Bronchial epithelial cell (primary cell): Measurements from ENCODE around the gene SDC4. TPM values are rescaled to one million over a fixed set of nuclear protein-coding genes. Genes with fewer than 3 reads are reported as not detected.

Experiments used
- DNase-seq: peaks from one replicate; pipeline ENCODE4 v3.0.0-alpha.2; 2010; ENCODE audit warnings: low read depth
- FAIRE-seq: peaks from 2 replicates; lab custom pipeline; 2011; peaks lifted over from hg19 to GRCh38; lab: Jason Lieb, UNC
- H3K27me3 ChIP-seq: 2 replicates; pipeline ENCODE4 v1.5.1; 2011; ENCODE audit warnings: low read length; ENCODE audit not compliant: control insufficient read depth, insufficient read depth
- H3K36me3 ChIP-seq: 2 replicates; pipeline ENCODE4 v1.5.1; 2011; ENCODE audit warnings: low read length; ENCODE audit not compliant: control insufficient read depth, insufficient read depth
- H3K4me3 ChIP-seq: 2 replicates; pipeline ENCODE4 v1.5.1; 2011; ENCODE audit warnings: mild to moderate bottlenecking, low read depth, low read length, control low read depth
- total RNA-seq: library from RNA; depleted of rRNA; stranded (reverse); fragments of >200 nt; gene quantifications from 2 replicates; pipeline ENCODE4 v1.2.1, GENCODE V29; 2014
- TF ChIP-seq, protein P1 (sequence below): IDR thresholded peaks from 2 replicates; pipeline ENCODE4 v1.5.1; 2011; ENCODE audit warnings: mild to moderate bottlenecking, moderate library complexity, low read length, control low read depth, inconsistent platforms; ENCODE audit not compliant: insufficient read depth, severe bottlenecking

Gene SDC4
- total RNA-seq, 1 donor from 2014 or later = 272 TPM

DNA sequence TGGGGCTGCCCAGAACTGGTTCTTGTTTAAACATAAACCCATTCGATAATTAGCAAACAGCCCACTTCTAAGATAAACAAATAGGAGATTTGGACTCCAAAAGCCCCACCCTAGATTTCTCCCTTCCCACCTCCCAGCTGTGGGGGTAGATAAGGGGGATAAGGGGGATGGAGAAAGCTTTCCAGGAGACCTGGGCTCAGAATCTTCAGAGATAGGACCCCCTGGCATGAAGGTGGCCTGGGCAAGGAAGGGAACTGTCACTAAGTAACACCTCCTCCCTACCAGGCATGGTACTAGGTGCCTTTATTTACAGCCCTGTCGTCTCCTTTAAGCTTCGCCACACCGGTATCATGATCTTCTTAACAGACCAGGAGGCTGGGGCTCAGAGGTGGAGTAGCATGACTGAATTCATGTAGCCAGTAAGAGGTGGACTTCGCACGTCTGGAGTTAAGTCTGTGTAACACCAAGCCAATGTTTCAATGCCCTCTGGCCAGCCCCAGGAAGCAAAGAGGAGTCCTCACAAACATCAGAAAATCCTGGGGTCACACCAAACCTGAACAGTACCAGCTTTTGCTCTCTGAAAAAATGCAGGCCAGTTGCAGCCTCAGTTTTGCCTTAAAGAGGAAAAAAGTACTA lies 4.6 kb downstream of the SDC4 start:
- Histone ChIP-seq H3K4me3 (peak overlapping the region; percentile 13), H3K27me3 (no peaks in the 10 kb centered on the region), H3K36me3 (peaks cover 9% of the 10 kb centered on the region)
- TF ChIP-seq, protein P1, sequence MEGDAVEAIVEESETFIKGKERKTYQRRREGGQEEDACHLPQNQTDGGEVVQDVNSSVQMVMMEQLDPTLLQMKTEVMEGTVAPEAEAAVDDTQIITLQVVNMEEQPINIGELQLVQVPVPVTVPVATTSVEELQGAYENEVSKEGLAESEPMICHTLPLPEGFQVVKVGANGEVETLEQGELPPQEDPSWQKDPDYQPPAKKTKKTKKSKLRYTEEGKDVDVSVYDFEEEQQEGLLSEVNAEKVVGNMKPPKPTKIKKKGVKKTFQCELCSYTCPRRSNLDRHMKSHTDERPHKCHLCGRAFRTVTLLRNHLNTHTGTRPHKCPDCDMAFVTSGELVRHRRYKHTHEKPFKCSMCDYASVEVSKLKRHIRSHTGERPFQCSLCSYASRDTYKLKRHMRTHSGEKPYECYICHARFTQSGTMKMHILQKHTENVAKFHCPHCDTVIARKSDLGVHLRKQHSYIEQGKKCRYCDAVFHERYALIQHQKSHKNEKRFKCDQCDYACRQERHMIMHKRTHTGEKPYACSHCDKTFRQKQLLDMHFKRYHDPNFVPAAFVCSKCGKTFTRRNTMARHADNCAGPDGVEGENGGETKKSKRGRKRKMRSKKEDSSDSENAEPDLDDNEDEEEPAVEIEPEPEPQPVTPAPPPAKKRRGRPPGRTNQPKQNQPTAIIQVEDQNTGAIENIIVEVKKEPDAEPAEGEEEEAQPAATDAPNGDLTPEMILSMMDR = no peak
- FAIRE-seq = no peak
- DNase-seq = no peak

DNA sequence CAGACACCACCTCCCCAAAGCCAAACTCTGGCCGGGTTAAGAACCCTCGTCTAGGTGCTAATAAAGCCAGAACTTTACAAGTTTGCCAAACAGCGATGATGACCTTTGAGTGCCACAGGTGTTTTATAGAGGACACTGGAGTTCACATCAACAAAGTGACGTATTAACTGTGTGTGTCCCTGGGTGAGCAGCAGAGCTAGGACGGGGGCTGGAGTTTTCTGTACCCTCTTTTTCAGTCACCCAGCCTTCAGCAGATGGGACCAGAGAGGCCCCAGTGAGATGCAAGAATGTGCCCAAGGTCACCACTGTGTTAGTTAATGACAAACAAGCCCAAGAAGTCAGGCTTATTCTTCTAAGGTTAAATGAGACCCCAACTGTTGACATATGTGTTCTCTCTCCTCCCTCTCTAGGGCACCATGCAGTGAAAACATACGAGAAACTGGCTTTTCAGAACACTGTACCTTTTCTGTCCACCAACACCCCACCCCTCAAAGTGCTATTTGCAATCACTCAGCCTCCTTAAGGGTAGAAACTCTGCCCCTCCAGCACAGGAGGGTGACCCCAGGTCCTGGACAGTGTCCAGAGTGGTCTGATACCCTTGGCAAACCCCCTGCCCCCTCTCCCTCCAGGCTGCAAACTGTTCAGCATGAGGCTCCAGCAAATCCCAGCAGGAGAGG lies 5.2 kb downstream of the SDC4 start:
- Histone ChIP-seq H3K4me3 (no peak overlapping the region), H3K36me3 (peaks cover 9% of the 10 kb centered on the region), H3K27me3 (no peaks in the 10 kb centered on the region)
- no peak for DNase-seq
- FAIRE-seq = no peak
- TF ChIP-seq, protein P1 = no peak

DNA sequence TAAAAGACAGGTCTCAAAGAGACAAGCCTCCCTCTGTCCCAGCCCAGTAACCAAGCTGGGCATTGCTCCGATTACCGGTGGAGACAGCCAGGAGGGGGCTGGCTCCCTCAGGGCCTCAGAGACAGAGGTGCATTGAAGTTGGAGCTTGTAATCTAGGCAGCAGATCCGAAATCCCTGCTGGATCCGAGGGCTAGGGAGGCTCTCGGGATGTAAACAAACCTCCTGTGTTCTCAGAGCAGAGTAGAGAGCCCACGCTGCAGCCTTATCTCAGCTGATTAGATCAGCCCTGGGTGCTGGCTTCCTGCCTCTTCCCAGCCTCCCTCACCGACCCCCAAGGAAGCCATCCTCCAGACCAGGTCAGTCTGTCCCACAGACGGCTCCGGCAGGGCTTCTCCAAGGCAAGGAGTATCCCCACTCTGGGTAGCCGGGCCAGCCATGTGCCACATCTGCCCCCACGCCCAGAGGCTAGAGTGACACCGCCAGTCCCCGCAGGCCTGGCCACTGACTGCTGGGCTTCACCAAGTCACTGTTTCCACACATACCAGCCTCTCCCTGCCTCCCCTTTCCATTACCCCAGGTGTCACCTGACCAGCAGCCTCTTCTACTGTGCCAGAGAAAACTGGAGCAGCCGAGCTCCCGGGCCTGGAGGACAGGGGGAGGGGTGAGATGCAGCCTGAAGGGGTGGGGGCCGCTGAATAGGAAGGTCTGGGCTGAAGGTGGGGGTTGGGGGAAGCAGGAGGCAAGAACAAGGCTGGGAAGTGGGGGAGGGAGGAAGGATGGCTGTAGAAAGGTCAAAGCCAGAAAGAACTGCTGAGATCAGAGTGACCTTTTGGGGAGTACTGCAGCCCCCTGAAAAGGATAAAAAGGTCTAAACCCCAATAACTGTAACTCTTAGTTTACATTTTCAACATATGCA lies 6.0 kb downstream of the SDC4 start:
- peaks cover 9% of the 10 kb centered on the region for H3K36me3 ChIP-seq
- FAIRE-seq (no peak), DNase-seq (no peak)
- H3K27me3 ChIP-seq = no peaks in the 10 kb centered on the region
- TF ChIP-seq, protein P1 = no peak
- no peak overlapping the region for H3K4me3 ChIP-seq

DNA sequence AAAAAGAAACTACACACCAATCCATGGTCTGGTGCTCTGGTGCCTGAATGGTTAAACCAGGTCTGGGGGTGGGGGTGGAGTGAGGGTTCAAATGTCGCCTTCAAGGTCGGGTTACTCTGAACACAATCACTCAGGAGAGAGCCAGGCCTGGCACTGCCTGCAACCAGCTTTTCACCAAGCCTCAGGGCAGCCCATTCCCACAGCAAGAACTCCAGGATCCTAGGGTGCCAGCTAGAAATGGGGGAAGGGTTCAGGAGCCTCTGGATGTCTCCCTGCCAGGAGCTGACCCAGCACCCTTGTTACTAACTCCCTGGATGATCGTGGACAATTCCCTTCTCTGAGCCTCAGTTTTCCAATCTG lies 6.7 kb downstream of the SDC4 start:
- peaks cover 9% of the 10 kb centered on the region for H3K36me3 ChIP-seq
- no peaks in the 10 kb centered on the region for H3K27me3 ChIP-seq
- FAIRE-seq = no peak
- TF ChIP-seq, protein P1 = no peak
- H3K4me3 ChIP-seq = no peak overlapping the region
- no peak for DNase-seq

DNA sequence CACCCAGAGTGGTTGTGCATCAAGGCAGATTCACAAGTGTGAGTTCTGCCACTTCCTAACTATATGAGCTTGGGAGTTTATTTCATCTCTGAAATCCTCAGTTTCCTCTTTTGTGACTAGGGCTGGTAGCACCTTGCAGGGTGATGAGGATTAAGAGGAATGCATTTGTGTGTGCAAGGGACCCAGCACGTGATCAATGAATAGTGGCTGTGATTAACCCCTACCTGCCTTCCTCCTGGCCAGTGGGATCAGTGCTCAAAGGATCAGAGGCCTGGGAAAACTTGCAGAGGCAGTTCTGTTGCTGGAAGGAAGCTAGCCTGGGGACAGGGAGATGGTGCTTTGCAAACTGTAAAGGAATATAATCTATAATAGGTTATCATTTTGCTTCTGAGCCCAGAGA lies 7.3 kb downstream of the SDC4 start:
- Histone ChIP-seq H3K36me3 (peaks cover 9% of the 10 kb centered on the region), H3K4me3 (no peak overlapping the region), H3K27me3 (no peaks in the 10 kb centered on the region)
- FAIRE-seq (no peak), DNase-seq (no peak)
- TF ChIP-seq, protein P1 = no peak
